Tibial artery (tissue), 4 donors: ENCODE measurements around the gene DENND11.

ENCODE experiments used
- DNase-seq, 2 donors: peaks; one replicate each; pipeline ENCODE4 v3.0.0-alpha.2; 2019
- H3K27ac ChIP-seq, 2 donors: fragments of 200-600 bp; sonication (generic) in 1 of 2; 1 replicate in 1 of 2; 2 replicates in 1 of 2; pipeline ENCODE4 v1.5.1; 2018 to 2019; ENCODE audit warnings: mild to moderate bottlenecking in 1 of 2
- H3K27me3 ChIP-seq, 2 donors: fragments of 200-600 bp; sonication (generic) in 1 of 2; one replicate each; pipeline versions ENCODE4 v1.5.1 to v1.6.0; 2016 to 2019
- H3K36me3 ChIP-seq, 3 donors: fragments of 200-600 bp; sonication (generic) in 2 of 3; one replicate each; pipeline ENCODE4 v1.5.1; 2016 to 2019; ENCODE audit warnings: mild to moderate bottlenecking in 2 of 3
- H3K4me1 ChIP-seq, 4 donors: fragments of 200-600 bp; sonication (generic) in 2 of 4; 1 replicate in 3 of 4; 2 replicates in 1 of 4; pipeline ENCODE4 v1.5.1; 2016 to 2019
- H3K4me3 ChIP-seq, 2 donors: fragments of 200-600 bp; sonication (generic) in 1 of 2; 1 replicate in 1 of 2; 2 replicates in 1 of 2; pipeline ENCODE4 v1.5.1; 2018 to 2019; ENCODE audit warnings: mild to moderate bottlenecking in 2 of 2
- H3K9me3 ChIP-seq, 3 donors: fragments of 200-600 bp; sonication (generic) in 1 of 3; one replicate each; pipeline ENCODE4 v1.5.1; 2016 to 2019
- intact Hi-C: fragments of 100-400 bp; cut with DNase I; formaldehyde crosslinking; loops from one replicate; pipeline ENCODE4 v1.15.0; 2023; ENCODE audit warnings: low total_unique reads
- TF ChIP-seq, protein P1 (sequence below), 2 experiments: fragments of 200-600 bp in 1 of 2; fragments of 450-650 bp in 1 of 2; IDR thresholded peaks; one replicate each; pipeline ENCODE4 v1.5.1; 2017 to 2019; ENCODE audit warnings: antibody characterized with exemption in 2 of 2, mild to moderate bottlenecking in 1 of 2, moderate library complexity in 1 of 2

Gene DENND11

DNA sequence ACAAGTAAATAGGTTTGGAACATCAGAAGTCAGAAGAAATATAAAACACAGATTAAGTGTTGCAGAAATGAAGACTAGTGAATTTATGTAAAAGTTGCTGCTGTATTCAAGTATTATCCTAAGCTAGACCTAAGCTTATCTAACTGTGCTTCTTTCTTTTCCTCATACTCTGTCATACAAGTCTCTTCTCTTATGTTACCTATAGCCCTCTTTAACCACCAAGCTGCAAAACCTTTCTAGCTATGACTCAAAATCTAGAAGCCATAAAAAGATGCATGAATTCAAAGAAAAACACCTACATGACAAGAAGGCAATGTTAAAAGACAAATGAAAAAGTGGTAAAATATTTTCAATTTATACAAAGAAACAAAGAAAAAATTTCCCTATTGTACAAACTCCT lies 23.0 kb downstream of the DENND11 start:
- H3K27me3 ChIP-seq = no peaks in the 10 kb centered on the region
- intact Hi-C loops = no loop called here
- DNase-seq = no peak
- H3K36me3 ChIP-seq = peaks cover 23 to 49% (median 27%) of the 10 kb centered on the region in 3 donors
- no peak overlapping the region for H3K27ac ChIP-seq
- peaks cover 0 to 6% (median 0%) of the 10 kb centered on the region in 4 donors for H3K4me1 ChIP-seq
- H3K9me3 ChIP-seq = no peaks in the 10 kb centered on the region
- TF ChIP-seq, protein P1, sequence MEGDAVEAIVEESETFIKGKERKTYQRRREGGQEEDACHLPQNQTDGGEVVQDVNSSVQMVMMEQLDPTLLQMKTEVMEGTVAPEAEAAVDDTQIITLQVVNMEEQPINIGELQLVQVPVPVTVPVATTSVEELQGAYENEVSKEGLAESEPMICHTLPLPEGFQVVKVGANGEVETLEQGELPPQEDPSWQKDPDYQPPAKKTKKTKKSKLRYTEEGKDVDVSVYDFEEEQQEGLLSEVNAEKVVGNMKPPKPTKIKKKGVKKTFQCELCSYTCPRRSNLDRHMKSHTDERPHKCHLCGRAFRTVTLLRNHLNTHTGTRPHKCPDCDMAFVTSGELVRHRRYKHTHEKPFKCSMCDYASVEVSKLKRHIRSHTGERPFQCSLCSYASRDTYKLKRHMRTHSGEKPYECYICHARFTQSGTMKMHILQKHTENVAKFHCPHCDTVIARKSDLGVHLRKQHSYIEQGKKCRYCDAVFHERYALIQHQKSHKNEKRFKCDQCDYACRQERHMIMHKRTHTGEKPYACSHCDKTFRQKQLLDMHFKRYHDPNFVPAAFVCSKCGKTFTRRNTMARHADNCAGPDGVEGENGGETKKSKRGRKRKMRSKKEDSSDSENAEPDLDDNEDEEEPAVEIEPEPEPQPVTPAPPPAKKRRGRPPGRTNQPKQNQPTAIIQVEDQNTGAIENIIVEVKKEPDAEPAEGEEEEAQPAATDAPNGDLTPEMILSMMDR (IDR thresholded peaks at IDR 0.05) = no peak
- no peak overlapping the region for H3K4me3 ChIP-seq

DNA sequence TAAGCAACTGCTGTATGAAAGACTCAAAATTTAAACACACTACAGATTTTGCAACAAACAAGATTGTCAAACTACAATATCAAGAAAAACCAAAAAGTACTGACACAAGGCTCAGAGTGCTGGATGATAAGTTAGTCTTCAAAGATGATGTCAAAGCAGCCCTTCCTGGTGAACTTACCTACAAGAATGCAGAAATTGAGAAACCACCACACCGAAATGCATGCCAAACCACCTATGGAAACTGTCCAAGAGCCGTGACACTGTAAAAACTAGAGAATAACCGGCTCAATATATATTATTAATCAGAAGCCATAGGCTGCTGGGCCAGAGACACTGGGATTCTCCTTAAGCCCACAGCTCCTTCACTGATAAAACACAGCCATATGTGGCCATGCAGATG lies 25.3 kb downstream of the DENND11 start:
- peaks cover 0 to 6% (median 0%) of the 10 kb centered on the region in 4 donors for H3K4me1 ChIP-seq
- peaks cover 14 to 45% (median 29%) of the 10 kb centered on the region in 3 donors for H3K36me3 ChIP-seq
- TF ChIP-seq, protein P1 (IDR thresholded peaks at IDR 0.05) = no peak
- no peaks in the 10 kb centered on the region for H3K27me3 ChIP-seq
- intact Hi-C loops = no loop called here
- DNase-seq = no peak
- no peaks in the 10 kb centered on the region for H3K9me3 ChIP-seq
- no peak overlapping the region for H3K4me3 ChIP-seq
- no peak overlapping the region for H3K27ac ChIP-seq

DNA sequence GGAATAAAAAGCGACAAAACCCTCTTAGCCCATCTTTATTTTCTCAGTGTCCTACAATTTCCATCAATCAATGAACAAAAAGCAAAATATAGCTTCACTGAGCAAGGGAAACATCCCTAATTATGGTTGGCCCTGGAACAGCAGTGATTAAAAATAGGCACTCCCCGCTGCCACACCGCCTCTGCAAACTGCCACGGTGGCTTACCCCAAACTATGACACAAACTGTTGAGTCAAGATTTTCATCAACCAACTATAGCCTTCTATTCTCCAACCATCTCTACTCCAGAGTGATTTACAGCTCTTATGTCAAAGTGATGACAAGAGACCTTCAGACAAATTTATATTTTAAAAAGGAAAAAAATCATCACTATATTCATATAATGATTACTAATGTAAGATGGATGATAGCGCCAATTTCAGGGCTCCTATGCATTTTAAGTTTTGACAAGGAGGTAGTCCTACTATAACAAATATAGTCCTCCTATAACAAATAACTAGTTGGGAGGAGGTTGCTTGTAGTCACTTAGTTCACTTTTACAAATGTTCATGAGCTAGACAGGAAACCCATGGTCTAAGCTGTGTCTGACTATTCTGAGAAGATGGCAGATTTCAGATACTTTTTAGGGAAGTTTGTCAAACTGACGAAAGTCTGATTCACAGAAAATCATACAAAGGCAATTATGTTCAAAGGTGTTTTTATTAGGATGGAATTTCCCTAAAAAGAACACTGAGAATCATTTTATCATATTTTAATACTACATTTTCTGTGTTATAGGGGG lies 26.3 kb downstream of the DENND11 start:
- DNase-seq = no peak
- Histone ChIP-seq H3K9me3 (no peaks in the 10 kb centered on the region), H3K27ac (no peak overlapping the region), H3K36me3 (peaks cover 19 to 45% (median 38%) of the 10 kb centered on the region in 3 donors), H3K4me3 (no peak overlapping the region), H3K27me3 (no peaks in the 10 kb centered on the region), H3K4me1 (peaks cover 0 to 6% (median 0%) of the 10 kb centered on the region in 4 donors)
- intact Hi-C loops = no loop called here
- TF ChIP-seq, protein P1 (IDR thresholded peaks at IDR 0.05) = no peak

DNA sequence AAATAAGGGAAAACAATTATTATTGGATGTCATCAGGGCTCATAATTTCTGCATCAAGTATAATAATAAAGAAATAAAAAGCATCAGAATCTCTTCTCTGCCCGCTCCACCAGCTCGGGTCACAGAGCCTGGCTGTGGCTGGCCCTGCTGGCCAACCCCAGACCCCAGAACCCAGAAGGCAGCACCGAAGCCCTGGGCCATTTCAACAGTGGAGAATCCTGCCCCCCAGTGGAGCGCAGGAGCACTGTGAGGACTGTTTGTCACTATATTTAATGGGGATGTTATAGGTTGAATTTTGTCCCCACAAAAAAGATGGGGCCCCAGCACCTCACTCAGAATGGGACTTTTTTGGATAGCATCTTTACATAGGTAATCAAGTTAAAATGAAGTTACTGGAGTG lies 27.3 kb downstream of the DENND11 start:
- intact Hi-C loops = no loop called here

DNA sequence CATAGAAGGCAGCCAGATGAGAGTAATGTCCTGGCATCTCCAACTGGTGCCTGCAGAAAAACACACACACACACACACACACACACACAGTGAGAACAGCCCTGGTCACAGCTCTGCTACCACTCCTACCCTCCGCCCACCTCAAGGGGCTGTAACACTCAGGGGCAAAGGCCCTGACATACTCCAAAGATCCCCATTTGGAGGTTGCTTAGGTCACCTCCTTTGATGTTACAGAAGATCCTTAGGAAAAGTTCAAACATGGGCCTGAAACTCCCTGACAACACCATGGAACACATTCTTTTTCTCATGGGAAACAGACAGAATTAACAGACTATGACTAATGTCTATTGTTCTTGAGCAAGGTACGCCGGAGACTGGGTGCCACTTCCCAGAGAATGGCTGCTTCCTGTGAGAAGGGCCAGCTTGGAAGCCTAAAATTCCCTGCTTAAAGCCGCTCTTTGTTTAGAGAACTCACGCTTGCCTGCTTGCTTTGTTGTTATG lies 27.7 kb downstream of the DENND11 start:
- Histone ChIP-seq H3K9me3 (no peaks in the 10 kb centered on the region), H3K36me3 (peaks cover 19 to 42% (median 34%) of the 10 kb centered on the region in 3 donors), H3K27me3 (no peaks in the 10 kb centered on the region), H3K4me1 (peaks cover 0 to 6% (median 0%) of the 10 kb centered on the region in 4 donors), H3K27ac (no peak overlapping the region), H3K4me3 (no peak overlapping the region)
- no peak for DNase-seq
- intact Hi-C loops = no loop called here
- TF ChIP-seq, protein P1 (IDR thresholded peaks at IDR 0.05) = no peak

More for the DNA sequence above, 27.3 kb downstream of the DENND11 start:
- no peak overlapping the region for H3K27ac ChIP-seq
- H3K4me3 ChIP-seq = no peak overlapping the region
- H3K9me3 ChIP-seq = no peaks in the 10 kb centered on the region
- H3K36me3 ChIP-seq = peaks cover 19 to 42% (median 34%) of the 10 kb centered on the region in 3 donors
- H3K27me3 ChIP-seq = no peaks in the 10 kb centered on the region
- H3K4me1 ChIP-seq = peaks cover 0 to 6% (median 0%) of the 10 kb centered on the region in 4 donors
- TF ChIP-seq, protein P1 (IDR thresholded peaks at IDR 0.05) = no peak
- no peak for DNase-seq
